ENCODE measurements around the gene TPCN1. TPM values are rescaled to one million over a fixed set of nuclear protein-coding genes. Genes with fewer than 3 reads are reported as not detected.

Gene TPCN1
- total RNA-seq, 1 experiment from 2014 or later, result 29.7 TPM

GRCh38 chr12:113234483-113234882 is 13.2 kb downstream of the TPCN1 start:
- ChIA-PET RAD21 (ENCODE audit: low non-redundant PET in 1 of 2, low total read pairs in 2 of 2, uncharacterized antibody in 2 of 2, unreplicated experiment in 2 of 2) (no interaction called here), POLR2A (interaction anchor here (2.5 kb wide), 1 partner anchor 13 kb away, joined by 7 read pairs; the partner anchor contains the start of gene TPCN1), CTCF (no interaction called here)
- H3K4me3 ChIP-seq (replicated peaks in 1 of 2; ENCODE audit: low read depth in 1 of 2, low read length in 2 of 2), result no peak overlapping the region
- no peaks in the 10 kb centered on the region for H3K79me2 ChIP-seq (ENCODE audit: insufficient read depth, low read length)
- no peaks in the 10 kb centered on the region for H3K9me2 ChIP-seq (ENCODE audit: insufficient read depth)
- no peaks in the 10 kb centered on the region for H3K27me3 ChIP-seq (ENCODE audit: insufficient read depth, low read length)
- DNase-seq (ENCODE audit: low read depth, low spot score) (no peak), ATAC-seq (no peak)
- no TSS peak for BruUV-seq (replicated peaks)
- H3K4me2 ChIP-seq (ENCODE audit: low read length), result no peak overlapping the region
- H3K27ac ChIP-seq (ENCODE audit: low read depth, low read length), result no peak overlapping the region
- no peak for TF ChIP-seq SP1 (IDR thresholded peaks at IDR 0.05; ENCODE audit: low read depth)
- no peak for TF ChIP-seq JUND (IDR thresholded peaks at IDR 0.05)
- no peak for TF ChIP-seq RAD21 (IDR thresholded peaks at IDR 0.05; ENCODE audit: low read depth)
- no peak for TF ChIP-seq EGR1 (IDR thresholded peaks at IDR 0.05; ENCODE audit: low read depth)
- intact Hi-C loops (cut with micrococcal nuclease), result no loop called here
- no peaks in the 10 kb centered on the region for H4K20me1 ChIP-seq (ENCODE audit: insufficient read depth)
- peaks cover 2 to 18% of the 10 kb centered on the region in 2 experiments; a peak in 3 of 4 replicates for H3K36me3 ChIP-seq (ENCODE audit: control insufficient read depth in 1 of 2, insufficient read depth in 2 of 2, low read length in 2 of 2)
- H2AFZ ChIP-seq (ENCODE audit: low read depth, low read length, poor library complexity, severe bottlenecking), result no peak overlapping the region
- peaks cover 33 to 43% of the 10 kb centered on the region in 2 experiments for H3K4me1 ChIP-seq (ENCODE audit: control insufficient read depth in 1 of 2, insufficient read depth in 2 of 2, low read length in 2 of 2)
- H3K9me3 ChIP-seq (ENCODE audit: control insufficient read depth in 1 of 2, insufficient read depth in 1 of 2, low read depth in 1 of 2, low read length in 2 of 2), result no peaks in the 10 kb centered on the region
- no peak overlapping the region for H3K9ac ChIP-seq (ENCODE audit: low read length)

- POLR2A ChIA-PET, result interaction anchor here (0.7 to 2.5 kb wide), 2 partner anchors 14 to 107 kb away, joined by 3 to 7 read pairs; partner anchors contain the start of gene TPCN1
Measured at GRCh38 chr12:113235976-113236375, 14.7 kb downstream of the TPCN1 start.

More at GRCh38 chr12:113235976-113236375, 14.7 kb downstream of the TPCN1 start:
- Histone ChIP-seq H3K4me3 (replicated peaks in 1 of 2; ENCODE audit: low read depth in 1 of 2, low read length in 2 of 2) (no peak overlapping the region), H3K4me2 (ENCODE audit: low read length) (no peak overlapping the region), H3K27me3 (ENCODE audit: insufficient read depth, low read length) (no peaks in the 10 kb centered on the region), H3K9ac (ENCODE audit: low read length) (no peak overlapping the region), H3K9me2 (ENCODE audit: insufficient read depth) (no peaks in the 10 kb centered on the region), H3K27ac (ENCODE audit: low read depth, low read length) (no peak overlapping the region), H3K4me1 (ENCODE audit: control insufficient read depth in 1 of 2, insufficient read depth in 2 of 2, low read length in 2 of 2) (peaks cover 22 to 30% of the 10 kb centered on the region in 2 experiments), H3K9me3 (ENCODE audit: control insufficient read depth in 1 of 2, insufficient read depth in 1 of 2, low read depth in 1 of 2, low read length in 2 of 2) (no peaks in the 10 kb centered on the region), H4K20me1 (ENCODE audit: insufficient read depth) (no peaks in the 10 kb centered on the region), H3K36me3 (ENCODE audit: control insufficient read depth in 1 of 2, insufficient read depth in 2 of 2, low read length in 2 of 2) (peaks cover 0 to 12% of the 10 kb centered on the region in 2 experiments; a peak in 1 of 4 replicates), H3K79me2 (ENCODE audit: insufficient read depth, low read length) (no peaks in the 10 kb centered on the region), H2AFZ (ENCODE audit: low read depth, low read length, poor library complexity, severe bottlenecking) (no peak overlapping the region)
- intact Hi-C loops (cut with micrococcal nuclease), result no loop called here
- ATAC-seq (no peak), DNase-seq (ENCODE audit: low read depth, low spot score) (no peak)
- TF ChIP-seq POLR2AphosphoS5 (IDR thresholded peaks at IDR 0.05; ENCODE audit: low read depth, low read length) (no peak), JUND (IDR thresholded peaks at IDR 0.05) (no peak), CEBPB (IDR thresholded peaks at IDR 0.05; ENCODE audit: low read depth) (no peak), SRF (IDR thresholded peaks at IDR 0.05; ENCODE audit: low read depth) (no peak), CBX3 (IDR thresholded peaks at IDR 0.05; ENCODE audit: low read depth) (no peak), EZH2phosphoT487 (IDR thresholded peaks at IDR 0.05; ENCODE audit: borderline replicate concordance) (no peak), MAX (IDR thresholded peaks at IDR 0.05) (no peak), POLR2A (IDR thresholded peaks at IDR 0.05; ENCODE audit: borderline replicate concordance, extremely low read depth, insufficient read depth, insufficient read length) (no peak), CTCF (IDR thresholded peaks at IDR 0.05 in 2 of 3, conservative IDR thresholded peaks at IDR 0.05 in 1 of 3; ENCODE audit: borderline replicate concordance in 1 of 3, insufficient read depth in 1 of 3, low read depth in 2 of 3, low read length in 2 of 3) (no peak)
- no TSS peak for BruUV-seq (replicated peaks)
- CTCF ChIA-PET, result no interaction called here
- RAD21 ChIA-PET (ENCODE audit: low non-redundant PET in 1 of 2, low total read pairs in 2 of 2, uncharacterized antibody in 2 of 2, unreplicated experiment in 2 of 2), result no interaction called here

All from HCT116 (cell line).